Astrocyte (in vitro differentiated cells and primary cell): ENCODE data around the gene CYP2U1. TPM values are rescaled to one million over a fixed set of nuclear protein-coding genes. Genes with fewer than 3 reads are reported as not detected.
A peak's percentile ranks its signal among the peaks of the same experiment; 100 is the strongest.

Experiments used
- DNase-seq: peaks from one replicate; pipeline ENCODE4 v3.0.0-alpha.2; 2010; ENCODE audit warnings: low read depth
- FAIRE-seq: peaks from 2 replicates; lab custom pipeline; 2011; peaks lifted over from hg19 to GRCh38; lab: Jason Lieb, UNC
- H2AFZ ChIP-seq: 2 replicates; pipeline ENCODE4 v1.6.0; 2012; ENCODE audit warnings: low read depth, low read length, inconsistent platforms
- H3K27ac ChIP-seq: 2 replicates; pipeline ENCODE4 v1.5.1; 2011; ENCODE audit warnings: low read depth, low read length, inconsistent platforms
- H3K27me3 ChIP-seq: 2 replicates; pipeline ENCODE4 v1.6.0; 2011; ENCODE audit warnings: low read length, inconsistent platforms; ENCODE audit not compliant: insufficient read depth
- H3K36me3 ChIP-seq: 2 replicates; pipeline ENCODE4 v1.5.1; 2011; ENCODE audit warnings: low read length, inconsistent platforms; ENCODE audit not compliant: insufficient read depth
- H3K4me1 ChIP-seq: 2 replicates; pipeline ENCODE4 v1.5.1; 2011; ENCODE audit warnings: low read length, inconsistent platforms; ENCODE audit not compliant: insufficient read depth
- H3K4me2 ChIP-seq: 2 replicates; pipeline ENCODE4 v1.6.0; 2012; ENCODE audit warnings: low read length, inconsistent platforms
- H3K4me3 ChIP-seq: 2 replicates; pipeline ENCODE4 v1.5.1; 2011; ENCODE audit warnings: low read depth, mild to moderate bottlenecking, low read length, inconsistent platforms; ENCODE audit not compliant: insufficient read depth
- H3K79me2 ChIP-seq: 2 replicates; pipeline ENCODE4 v1.6.0; 2012; ENCODE audit warnings: mild to moderate bottlenecking, low read length, inconsistent platforms; ENCODE audit not compliant: insufficient read depth
- H3K9ac ChIP-seq: 2 replicates; pipeline ENCODE4 v1.6.0; 2012; ENCODE audit warnings: mild to moderate bottlenecking, low read length, inconsistent platforms
- H3K9me3 ChIP-seq: 2 replicates; pipeline ENCODE4 v1.5.1; 2012; ENCODE audit warnings: low read depth, mild to moderate bottlenecking, low read length, inconsistent platforms; ENCODE audit not compliant: insufficient read depth
- H4K20me1 ChIP-seq: 2 replicates; pipeline ENCODE4 v1.6.0; 2012; ENCODE audit warnings: low read length, inconsistent platforms; ENCODE audit not compliant: insufficient read depth
- H3K27ac Mint-ChIP-seq: one replicate; pipeline ENCODE4 v1.8.0; 2021; ENCODE audit warnings: mild to moderate bottlenecking, mixed read lengths; ENCODE audit not compliant: unreplicated experiment
- H3K27me3 Mint-ChIP-seq: one replicate; pipeline ENCODE4 v1.8.0; 2021; ENCODE audit warnings: low read depth, mixed read lengths; ENCODE audit not compliant: unreplicated experiment
- H3K36me3 Mint-ChIP-seq: one replicate; pipeline ENCODE4 v1.8.0; 2021; ENCODE audit warnings: low read depth, mixed read lengths; ENCODE audit not compliant: unreplicated experiment
- H3K4me1 Mint-ChIP-seq: one replicate; pipeline ENCODE4 v1.8.0; 2021; ENCODE audit warnings: low read depth, mixed read lengths; ENCODE audit not compliant: unreplicated experiment
- H3K4me3 Mint-ChIP-seq: one replicate; pipeline ENCODE4 v1.8.0; 2021; ENCODE audit warnings: mild to moderate bottlenecking, moderate library complexity, mixed read lengths; ENCODE audit not compliant: unreplicated experiment
- H3K9me3 Mint-ChIP-seq: one replicate; pipeline ENCODE4 v1.8.0; 2021; ENCODE audit warnings: mild to moderate bottlenecking, mixed read lengths; ENCODE audit not compliant: unreplicated experiment
- EZH2 ChIP-seq: IDR thresholded peaks from 2 replicates; pipeline ENCODE4 v1.6.1; 2012; ENCODE audit warnings: mild to moderate bottlenecking, low read length, inconsistent platforms; ENCODE audit not compliant: insufficient read depth
- total RNA-seq: library from RNA; stranded (reverse); gene quantifications from 2 replicates; pipeline ENCODE4 v1.2.1, GENCODE V29; 2021
- TF ChIP-seq, protein P1 (sequence below): IDR thresholded peaks from 2 replicates; pipeline ENCODE4 v1.5.1; 2011; ENCODE audit warnings: low read depth, mild to moderate bottlenecking, inconsistent platforms, low read length, moderate library complexity; ENCODE audit not compliant: insufficient read depth

Gene CYP2U1
- total RNA-seq, 1 donor from 2014 or later, result 7.6 TPM

DNA sequence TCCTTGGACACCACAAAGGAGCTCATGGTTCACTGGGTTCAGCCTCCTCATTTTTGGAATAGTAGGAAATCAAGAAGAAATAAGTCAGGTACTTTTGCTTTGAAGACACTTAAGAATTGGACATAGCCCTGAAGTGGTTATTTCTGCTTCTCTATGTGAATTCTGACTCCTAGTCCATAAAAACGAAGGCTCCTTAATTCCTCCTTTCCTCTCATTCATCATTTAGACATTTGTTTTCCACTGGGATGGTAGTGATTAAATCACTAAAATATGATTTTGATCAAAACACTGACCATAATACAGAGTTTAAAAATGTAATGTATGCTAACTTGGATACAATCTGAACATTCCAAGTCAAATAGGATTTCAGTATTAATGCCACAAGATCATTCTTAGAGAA, 34.7 kb upstream of the CYP2U1 start:
- Histone ChIP-seq H3K9ac (peak overlapping the region; percentile 52), H3K27ac (peak overlapping the region; percentile 77), H3K4me2 (peak overlapping the region; percentile 77), H3K36me3 (no peaks in the 10 kb centered on the region), H2AFZ (no peak overlapping the region), H3K4me1 (peaks cover 14% of the 10 kb centered on the region), H3K9me3 (no peaks in the 10 kb centered on the region), H3K79me2 (no peaks in the 10 kb centered on the region), H4K20me1 (peaks cover 4% of the 10 kb centered on the region), H3K27me3 (peaks cover 23% of the 10 kb centered on the region), H3K4me3 (peak overlapping the region; percentile 43)
- TF ChIP-seq EZH2, result no peak
- TF ChIP-seq, protein P1, sequence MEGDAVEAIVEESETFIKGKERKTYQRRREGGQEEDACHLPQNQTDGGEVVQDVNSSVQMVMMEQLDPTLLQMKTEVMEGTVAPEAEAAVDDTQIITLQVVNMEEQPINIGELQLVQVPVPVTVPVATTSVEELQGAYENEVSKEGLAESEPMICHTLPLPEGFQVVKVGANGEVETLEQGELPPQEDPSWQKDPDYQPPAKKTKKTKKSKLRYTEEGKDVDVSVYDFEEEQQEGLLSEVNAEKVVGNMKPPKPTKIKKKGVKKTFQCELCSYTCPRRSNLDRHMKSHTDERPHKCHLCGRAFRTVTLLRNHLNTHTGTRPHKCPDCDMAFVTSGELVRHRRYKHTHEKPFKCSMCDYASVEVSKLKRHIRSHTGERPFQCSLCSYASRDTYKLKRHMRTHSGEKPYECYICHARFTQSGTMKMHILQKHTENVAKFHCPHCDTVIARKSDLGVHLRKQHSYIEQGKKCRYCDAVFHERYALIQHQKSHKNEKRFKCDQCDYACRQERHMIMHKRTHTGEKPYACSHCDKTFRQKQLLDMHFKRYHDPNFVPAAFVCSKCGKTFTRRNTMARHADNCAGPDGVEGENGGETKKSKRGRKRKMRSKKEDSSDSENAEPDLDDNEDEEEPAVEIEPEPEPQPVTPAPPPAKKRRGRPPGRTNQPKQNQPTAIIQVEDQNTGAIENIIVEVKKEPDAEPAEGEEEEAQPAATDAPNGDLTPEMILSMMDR, result no peak
- peak; percentile 62 for FAIRE-seq
- no peak for DNase-seq
- peak overlapping the region; percentile 93 for H3K27ac Mint-ChIP-seq
- H3K9me3 Mint-ChIP-seq, result no peaks in the 10 kb centered on the region
- H3K27me3 Mint-ChIP-seq, result no peaks in the 10 kb centered on the region
- peak overlapping the region; percentile 42 for H3K4me3 Mint-ChIP-seq
- H3K4me1 Mint-ChIP-seq, result peaks cover 27% of the 10 kb centered on the region
- H3K36me3 Mint-ChIP-seq, result peaks cover 13% of the 10 kb centered on the region

DNA sequence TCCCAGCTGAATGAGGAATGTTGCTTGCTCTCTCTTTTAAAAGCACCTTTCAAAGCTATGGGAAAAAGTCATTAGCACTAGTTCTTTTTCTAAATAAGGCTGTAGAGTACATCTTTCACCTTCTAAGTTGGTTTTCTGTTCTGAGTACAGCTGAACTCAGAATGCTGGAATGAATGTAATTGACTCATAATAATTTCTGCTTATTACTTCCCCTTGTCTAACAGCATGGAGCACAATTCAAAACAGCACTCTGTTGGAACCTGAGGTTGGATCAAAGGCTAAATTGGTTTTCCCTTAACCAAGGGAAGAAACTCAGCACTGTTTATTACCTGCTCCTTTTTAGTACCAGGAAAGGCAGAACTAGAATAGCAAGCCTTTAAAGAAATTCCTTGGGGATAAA, 33.5 kb upstream of the CYP2U1 start:
- Histone ChIP-seq H3K4me2 (no peak overlapping the region), H3K36me3 (no peaks in the 10 kb centered on the region), H3K9ac (no peak overlapping the region), H3K27me3 (peaks cover 23% of the 10 kb centered on the region), H3K9me3 (no peaks in the 10 kb centered on the region), H3K4me1 (peaks cover 14% of the 10 kb centered on the region), H3K79me2 (no peaks in the 10 kb centered on the region), H4K20me1 (peaks cover 4% of the 10 kb centered on the region), H3K4me3 (no peak overlapping the region), H2AFZ (no peak overlapping the region), H3K27ac (no peak overlapping the region)
- Mint-ChIP-seq H3K4me1 (peaks cover 27% of the 10 kb centered on the region), H3K4me3 (no peak overlapping the region), H3K27ac (peak overlapping the region; percentile 64), H3K27me3 (no peaks in the 10 kb centered on the region), H3K9me3 (no peaks in the 10 kb centered on the region), H3K36me3 (peaks cover 17% of the 10 kb centered on the region)
- no peak for TF ChIP-seq EZH2
- TF ChIP-seq, protein P1, result no peak
- FAIRE-seq, result no peak
- DNase-seq, result no peak

DNA sequence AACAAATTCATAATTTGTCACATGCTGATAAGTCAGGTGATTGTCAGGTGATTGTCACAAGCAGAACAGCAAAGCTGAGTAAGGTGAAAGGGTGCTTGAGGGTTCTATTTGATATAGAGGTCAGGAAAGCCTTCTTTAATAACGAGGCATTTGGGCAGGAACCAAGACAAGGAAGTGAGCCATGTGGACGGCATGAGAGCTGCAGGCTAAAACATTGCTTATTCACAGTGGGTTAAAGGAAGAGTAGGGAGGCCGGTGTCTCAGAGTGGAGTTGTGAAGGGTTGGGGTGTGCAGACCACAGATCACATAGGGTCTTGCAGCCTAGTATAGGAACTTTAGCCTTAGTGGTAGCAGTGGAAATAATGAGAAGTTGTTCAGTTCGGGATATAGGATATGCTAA, 31.3 kb upstream of the CYP2U1 start:
- H3K27ac ChIP-seq, result no peak overlapping the region

More for the DNA sequence above, 31.3 kb upstream of the CYP2U1 start:
- Histone ChIP-seq H3K9me3 (no peaks in the 10 kb centered on the region), H2AFZ (no peak overlapping the region), H3K27me3 (peaks cover 23% of the 10 kb centered on the region), H3K4me1 (peaks cover 14% of the 10 kb centered on the region), H4K20me1 (peaks cover 4% of the 10 kb centered on the region), H3K9ac (no peak overlapping the region), H3K36me3 (no peaks in the 10 kb centered on the region), H3K4me2 (no peak overlapping the region), H3K4me3 (no peak overlapping the region), H3K79me2 (no peaks in the 10 kb centered on the region)
- no peak overlapping the region for H3K27ac Mint-ChIP-seq
- TF ChIP-seq, protein P1, result no peak
- TF ChIP-seq EZH2, result no peak
- H3K27me3 Mint-ChIP-seq, result no peaks in the 10 kb centered on the region
- peaks cover 28% of the 10 kb centered on the region for H3K36me3 Mint-ChIP-seq
- H3K4me3 Mint-ChIP-seq, result no peak overlapping the region
- H3K9me3 Mint-ChIP-seq, result no peaks in the 10 kb centered on the region
- FAIRE-seq (no peak), DNase-seq (no peak)
- H3K4me1 Mint-ChIP-seq, result peaks cover 26% of the 10 kb centered on the region
